GM18498 (cell line): ENCODE data around the gene PA2G4.
A peak's percentile ranks its signal among the peaks of the same experiment; 100 is the strongest.
"Not testable (repeated sequence)": the region's sequence is repeated elsewhere in the genome, so short reads cannot be mapped to it uniquely, and the experiment has no call there.

ENCODE experiments used
- ATAC-seq: cut with Tn5 transposase; IDR thresholded peaks from one replicate; pipeline ENCODE4 v1.9.1; 2021; ENCODE audit warnings: mild to moderate bottlenecking, moderate library complexity; ENCODE audit not compliant: unreplicated experiment

The PA2G4 gene

DNA sequence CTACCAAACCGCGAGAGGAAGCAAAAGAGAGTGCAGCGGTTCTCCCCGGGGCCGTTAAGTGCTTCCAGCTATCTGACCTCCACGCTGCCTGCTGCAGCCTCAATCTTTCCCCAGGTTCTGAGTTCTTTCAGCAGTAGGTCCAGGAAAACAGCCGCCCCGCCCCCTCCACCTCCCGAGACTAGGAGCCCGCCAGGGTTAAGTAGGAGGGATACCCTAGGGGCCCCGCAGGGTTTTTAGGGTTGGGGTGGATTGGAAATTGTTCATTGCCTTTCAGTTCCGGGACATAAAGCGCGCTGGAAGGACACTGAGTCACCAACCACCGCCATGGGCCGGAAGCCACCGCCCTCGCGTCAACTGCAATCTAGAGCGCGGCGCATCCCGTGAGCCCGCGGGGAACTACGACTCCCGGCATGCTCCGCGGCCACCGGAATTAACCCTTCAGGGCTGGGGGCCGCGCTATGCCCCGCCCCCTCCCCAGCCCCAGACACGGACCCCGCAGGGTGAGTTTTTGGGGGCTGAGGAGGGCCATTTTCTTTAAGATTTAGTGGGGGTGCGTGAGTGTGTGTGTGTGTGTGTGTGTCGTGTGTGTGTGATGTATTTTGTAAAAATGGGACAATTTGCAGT lies 47.9 kb downstream of the PA2G4 start, which contains the start of gene MYL6B:
Gene MYL6B (plus strand): TSS at position 456 of the 624 bp plus-strand sequence. CDS start 1,332 bp downstream, outside the sequence.
- ATAC-seq = peak; percentile 88

DNA sequence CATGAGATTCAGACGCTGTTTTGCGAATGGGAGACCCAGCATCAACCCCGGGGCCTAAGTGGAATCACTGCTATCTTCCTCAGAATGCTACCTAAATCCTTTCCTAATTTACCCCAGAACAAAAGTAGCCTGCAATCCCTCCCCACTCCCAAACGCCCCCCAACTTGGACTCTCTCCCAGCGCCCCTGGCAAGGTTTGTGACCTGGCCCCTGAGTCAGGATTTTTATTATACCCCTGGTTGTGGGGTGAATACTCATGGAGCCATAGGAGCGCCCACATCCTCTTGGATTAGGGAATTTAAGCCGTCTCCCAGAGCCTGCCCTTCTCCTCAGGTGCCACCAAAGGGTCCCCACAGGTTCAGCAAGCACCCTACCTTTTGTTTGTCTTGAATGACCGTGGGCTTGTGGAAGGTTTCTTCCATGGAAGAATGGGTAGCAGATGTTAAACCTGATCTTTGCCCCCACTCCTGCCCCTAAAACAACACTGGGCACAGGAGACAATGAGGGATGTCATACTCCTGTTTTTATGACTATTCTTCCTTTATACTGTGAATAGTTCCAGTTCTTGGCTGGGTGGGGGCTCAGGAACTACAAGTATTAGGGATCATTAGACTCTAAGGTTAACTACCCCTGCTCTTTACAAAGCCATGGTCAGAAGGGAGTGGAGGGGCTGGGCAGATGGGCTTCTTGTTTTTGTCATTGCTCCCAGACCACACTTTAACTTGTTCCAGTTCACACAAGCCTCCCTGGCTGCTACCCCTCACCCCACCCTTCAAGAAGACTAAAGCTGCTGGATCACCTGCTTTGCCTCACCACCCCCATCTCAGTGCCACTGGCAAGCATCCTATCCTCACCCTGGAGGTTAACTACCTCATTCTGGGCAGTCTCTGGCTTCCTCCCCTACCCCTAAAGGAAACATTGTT lies 48.7 kb downstream of the PA2G4 start:
- ATAC-seq = no peak

DNA sequence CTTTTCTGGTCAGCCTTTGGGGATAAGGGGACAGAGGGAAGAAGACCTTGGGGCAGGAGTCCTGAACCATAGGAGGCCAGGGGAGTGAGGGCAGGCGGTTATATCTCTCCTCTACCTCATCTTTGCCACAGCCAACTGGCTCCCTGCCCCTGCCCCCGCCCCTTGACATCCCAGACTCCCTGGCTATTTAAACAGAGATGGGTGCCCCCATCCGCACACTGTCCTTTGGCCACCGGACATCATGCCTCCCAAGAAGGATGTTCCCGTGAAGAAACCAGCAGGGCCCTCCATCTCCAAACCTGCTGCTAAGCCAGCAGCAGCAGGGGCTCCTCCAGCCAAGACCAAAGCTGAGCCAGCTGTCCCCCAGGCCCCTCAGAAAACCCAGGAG lies 49.3 kb downstream of the PA2G4 start:
- no peak for ATAC-seq

DNA sequence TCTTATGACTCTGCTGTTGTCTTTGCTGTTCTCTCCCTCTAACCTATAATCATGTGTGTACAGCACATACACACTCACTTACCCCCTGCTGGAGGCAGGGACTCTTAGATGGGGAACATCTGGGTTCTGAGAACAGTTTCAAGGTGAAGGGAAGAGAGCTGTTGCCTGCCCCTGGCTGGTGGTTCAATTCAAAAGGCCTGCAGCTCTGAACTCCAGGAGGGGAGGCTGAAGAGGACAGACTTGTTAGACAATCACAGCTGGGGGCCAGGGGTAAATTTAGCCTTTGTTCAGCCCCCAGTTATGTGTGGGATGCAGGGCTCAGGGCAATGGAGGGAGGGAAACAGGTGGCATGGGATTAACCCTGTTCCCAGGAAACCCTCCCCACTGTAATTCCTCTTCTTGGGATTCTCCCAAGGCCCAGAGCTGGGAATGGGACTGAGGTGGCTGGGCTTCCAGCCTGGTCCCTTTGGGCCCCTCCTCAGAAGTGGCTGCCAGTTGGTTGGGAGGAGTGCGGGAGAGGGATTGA lies 50.0 kb downstream of the PA2G4 start:
- no peak for ATAC-seq

DNA sequence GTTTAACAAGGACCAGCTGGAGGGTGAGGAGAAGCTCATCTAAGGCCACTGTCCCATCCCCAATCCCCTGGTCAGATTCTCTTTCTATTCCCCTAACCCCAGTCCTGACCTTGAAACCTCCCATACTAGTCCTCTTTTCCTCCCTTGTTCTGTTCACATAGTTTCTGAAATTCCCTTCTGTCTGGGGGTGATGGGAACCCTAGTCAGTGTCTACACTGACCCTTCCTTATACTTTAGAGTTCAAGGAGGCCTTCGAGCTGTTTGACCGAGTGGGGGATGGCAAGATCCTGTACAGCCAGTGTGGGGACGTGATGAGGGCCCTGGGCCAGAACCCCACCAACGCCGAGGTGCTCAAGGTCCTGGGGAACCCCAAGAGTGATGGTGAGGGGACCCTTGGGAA lies 50.5 kb downstream of the PA2G4 start:
- no peak for ATAC-seq

DNA sequence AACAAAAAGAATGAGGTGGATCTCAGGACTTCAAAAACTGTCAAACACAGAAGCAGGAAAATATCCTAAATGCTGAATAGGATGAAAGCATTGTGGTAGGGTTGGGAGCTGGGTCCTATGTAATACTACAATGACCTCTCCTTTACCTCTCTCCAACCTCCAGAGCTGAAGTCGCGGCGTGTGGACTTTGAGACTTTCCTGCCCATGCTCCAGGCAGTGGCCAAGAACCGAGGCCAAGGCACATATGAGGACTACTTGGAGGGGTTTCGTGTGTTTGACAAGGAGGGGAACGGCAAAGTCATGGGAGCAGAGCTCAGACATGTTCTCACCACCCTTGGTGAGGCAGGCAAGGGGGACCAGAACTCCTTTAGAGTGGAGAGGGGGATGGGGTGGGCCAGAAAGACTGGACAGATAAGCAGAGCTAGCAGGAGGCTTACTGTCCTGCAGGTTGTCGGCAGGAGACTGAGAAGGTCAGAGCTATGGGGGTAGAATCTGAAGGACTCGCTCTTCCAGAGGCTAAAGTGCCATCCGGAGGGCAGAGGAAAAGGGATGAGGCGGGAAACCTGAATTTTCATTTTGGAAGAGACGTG lies 51.0 kb downstream of the PA2G4 start:
- ATAC-seq = no peak

DNA sequence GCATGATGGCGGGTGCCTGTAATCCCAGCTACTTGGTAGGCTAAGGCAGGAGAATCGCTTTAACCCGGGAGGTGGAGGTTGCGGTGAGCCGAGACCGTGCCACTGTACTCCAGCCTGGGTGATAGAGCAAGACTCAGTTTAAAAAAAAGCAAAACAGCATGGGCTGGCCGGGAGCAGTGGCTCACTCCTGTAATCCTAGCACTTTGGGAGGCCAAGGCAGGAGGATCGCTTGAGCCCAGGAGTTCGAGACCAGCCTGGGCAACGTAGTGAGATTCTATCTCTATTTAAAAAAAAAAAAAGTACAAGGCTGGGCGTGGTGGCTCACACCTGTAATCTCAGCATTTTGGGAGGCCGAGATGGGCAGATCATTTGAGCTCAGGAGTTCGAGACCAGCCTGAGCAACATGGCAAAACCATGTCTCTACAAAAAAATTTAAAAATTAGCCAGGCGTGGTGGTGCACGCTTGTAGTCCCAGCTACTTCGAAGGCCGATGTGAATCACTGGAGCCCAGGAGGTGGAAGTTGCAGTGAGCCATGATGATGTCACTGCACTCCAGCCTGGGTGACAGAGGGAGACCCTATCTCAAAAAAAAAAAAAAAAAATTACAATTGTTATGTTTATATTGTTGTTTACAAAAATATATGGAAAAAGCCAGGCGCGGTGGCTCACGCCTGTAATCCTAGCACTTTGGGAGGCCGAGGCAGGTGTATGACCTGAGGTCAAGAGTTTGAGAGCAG lies 52.3 kb downstream of the PA2G4 start:
- not testable (repeated sequence) for ATAC-seq

DNA sequence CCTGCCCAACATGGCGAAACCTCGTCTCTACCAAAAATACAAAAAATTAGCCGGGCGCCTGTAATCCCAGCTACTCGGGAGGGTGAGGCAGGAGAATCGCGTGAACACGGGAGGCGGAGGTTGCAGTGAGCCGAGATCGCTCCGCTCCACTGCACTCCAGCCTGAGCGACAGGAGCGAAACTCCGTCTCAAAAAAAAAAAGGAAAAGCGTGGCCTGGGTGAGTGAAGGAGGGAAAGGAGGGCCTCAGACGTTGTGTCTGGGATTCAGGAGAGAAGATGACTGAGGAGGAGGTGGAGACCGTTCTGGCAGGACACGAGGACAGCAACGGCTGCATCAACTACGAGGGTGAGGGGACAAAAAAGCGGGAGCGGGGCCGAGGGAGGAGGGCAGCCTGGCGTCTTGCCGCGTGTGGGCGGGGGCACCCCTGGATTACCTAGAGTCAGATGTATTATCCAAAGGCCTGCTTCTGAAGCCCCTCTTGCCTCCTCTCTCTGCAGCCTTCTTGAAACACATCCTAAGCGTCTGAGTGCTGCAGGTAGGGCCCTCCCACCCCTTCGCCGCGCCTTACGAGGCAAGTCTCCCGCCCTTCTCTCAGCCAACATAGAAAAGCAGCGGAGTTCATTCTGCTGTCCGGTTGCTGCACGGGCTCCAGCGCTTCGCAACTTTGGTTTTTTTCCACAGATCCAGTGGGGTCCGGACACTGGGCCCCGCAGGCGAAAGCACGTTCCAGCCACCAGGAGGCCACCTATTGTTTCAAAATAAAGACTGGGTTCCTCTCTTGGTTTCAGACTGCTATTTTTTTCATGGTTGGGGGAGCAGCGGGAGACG lies 53.1 kb downstream of the PA2G4 start:
- peak; percentile 26 for ATAC-seq

DNA sequence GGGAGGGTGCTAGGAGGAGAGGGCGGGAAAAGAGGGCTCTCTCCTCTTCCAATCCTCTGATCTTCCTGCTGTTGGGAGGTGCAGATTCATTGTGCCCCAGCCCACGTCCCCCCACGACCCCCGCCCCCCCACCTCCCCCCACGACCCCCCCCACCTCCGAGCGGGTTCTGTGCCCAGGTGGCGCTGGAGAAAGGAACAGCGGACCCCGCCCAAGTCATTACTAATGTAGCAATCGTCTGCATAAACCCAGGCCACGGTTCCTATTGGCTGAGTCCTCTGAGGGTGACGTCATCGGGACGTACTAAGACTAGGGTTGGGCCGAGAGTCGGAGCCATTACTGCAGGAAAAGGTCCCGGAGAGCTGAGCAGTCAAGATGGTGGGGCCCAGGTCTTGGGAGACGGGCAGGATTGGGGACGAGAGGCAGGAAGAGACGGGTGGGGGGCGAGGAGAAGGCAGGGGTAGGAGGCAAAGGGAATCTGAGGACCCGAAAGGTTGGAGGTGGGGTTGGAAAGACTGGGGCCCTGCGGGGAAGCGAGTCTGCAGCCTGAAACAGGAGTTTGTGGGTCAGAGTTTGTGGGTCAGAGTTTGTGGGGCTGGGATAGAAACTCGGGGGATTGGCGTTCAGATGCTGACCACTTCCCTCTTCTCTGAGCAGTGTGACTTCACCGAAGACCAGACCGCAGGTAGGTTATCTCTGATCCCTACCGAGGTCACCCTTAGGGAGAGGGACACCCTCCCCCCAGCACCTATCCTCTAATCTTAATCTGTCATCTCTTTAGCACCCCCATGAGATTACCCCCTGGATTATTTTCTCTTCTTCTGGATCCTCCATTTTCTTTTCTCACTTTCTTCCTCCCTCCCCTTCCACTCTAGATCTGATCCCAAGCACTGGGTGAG lies 53.9 kb downstream of the PA2G4 start, which contains the start of gene MYL6:
Gene MYL6 (plus strand): TSS at position 331 of the 897 bp plus-strand sequence. CDS start 43 bp downstream, at position 374.
- ATAC-seq = peak; percentile 88

DNA sequence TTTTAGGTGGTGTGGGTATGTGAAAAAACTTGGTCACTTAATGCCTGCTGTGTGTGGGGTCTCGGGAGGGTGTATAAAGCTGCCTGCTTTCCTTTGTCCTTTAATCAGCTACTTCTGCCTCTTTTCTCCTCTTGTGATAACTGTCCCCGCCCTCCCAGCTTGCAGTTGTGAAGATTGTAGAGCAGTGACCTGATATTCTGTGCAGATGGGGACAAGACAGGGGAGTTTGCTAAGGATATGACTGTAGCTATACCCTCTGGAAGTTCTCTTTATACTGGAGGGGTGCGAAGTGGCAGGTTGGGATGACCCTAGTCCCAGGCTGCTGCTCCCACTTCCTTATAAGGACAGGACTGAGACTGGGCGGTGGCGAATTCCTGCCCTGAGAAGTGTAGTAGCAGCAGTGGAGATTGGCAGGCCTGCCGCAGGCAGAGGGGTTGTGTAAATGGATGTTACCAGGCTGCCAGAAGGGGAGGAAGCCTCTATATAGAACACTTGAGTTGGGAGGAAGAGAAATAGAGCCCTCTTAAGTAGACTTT lies 54.6 kb downstream of the PA2G4 start:
- no peak for ATAC-seq

DNA sequence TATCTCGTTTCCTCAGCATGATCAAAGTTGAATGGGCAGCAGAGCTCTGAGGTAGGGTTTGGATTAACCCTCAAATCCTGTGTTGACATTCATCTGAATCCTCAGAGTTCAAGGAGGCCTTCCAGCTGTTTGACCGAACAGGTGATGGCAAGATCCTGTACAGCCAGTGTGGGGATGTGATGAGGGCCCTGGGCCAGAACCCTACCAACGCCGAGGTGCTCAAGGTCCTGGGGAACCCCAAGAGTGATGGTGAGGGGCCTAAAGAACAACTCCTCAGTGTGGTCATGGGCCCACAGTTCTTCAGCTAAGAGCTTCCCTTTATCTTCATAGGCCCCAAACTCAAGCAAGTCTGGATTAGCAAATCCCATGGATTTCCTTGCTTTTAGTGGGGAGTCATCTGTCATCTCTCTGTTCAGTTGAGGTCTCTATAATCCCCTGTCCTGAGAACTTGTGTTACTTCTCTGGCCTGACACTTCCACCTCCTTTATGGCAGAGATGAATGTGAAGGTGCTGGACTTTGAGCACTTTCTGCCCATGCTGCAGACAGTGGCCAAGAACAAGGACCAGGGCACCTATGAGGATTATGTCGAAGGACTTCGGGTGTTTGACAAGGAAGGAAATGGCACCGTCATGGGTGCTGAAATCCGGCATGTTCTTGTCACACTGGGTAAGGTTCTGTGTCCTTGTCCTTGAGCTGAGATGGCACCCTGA lies 55.3 kb downstream of the PA2G4 start:
- no peak for ATAC-seq

DNA sequence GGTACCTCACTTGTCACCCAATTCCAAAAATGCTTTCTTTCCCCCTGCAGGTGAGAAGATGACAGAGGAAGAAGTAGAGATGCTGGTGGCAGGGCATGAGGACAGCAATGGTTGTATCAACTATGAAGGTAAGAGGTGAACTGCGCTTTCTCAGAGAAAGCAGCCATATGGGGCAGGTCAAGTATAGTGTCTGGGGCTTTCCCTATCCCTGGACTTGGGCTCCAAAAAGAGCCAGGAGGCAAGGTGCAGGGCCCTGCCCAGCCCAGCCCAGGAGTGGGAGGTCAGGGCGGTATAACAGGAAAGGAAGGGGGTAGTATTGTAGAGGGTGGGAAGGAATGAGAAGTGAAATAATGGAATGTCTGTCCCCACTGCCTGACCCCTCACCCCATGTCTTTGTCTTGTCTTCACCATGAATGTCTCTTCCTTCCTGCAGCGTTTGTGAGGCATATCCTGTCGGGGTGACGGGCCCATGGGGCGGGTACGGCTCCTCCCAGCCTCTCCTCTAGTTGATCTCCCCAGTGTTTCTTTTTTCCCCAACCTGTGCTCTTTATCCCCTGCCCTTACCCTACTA lies 55.9 kb downstream of the PA2G4 start:
- no peak for ATAC-seq

DNA sequence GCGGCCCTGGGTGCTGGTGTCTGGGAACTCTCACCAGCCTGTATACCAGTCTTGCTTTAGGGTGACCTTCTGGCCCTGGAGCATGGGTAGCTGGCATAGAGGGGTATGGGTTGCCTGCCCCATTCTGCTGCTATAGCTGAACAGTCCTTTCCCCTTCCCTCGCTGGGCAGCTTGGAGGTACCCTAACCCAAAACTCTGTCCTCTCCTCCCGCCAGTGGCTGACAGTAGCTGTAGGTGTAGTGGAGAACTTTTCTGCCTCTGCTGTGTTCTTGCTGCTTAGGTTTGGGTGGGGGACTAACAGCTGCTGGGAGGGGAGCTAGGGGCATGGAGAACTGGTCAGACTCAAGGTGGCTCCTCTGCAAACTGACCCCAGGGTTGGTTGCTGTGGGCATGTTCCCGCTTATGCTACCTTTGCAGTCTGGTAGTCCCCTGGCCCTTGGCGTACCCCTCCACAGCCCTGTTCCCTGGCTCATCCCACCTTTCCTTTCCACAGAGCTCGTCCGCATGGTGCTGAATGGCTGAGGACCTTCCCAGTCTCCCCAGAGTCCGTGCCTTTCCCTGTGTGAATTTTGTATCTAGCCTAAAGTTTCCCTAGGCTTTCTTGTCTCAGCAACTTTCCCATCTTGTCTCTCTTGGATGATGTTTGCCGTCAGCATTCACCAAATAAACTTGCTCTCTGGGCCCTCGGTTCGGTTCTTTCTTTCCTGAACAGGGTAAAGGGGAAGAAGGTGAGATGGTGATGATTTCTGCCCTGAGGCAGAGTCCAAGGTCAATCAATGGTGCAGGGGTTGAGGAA lies 56.7 kb downstream of the PA2G4 start:
- ATAC-seq = no peak

DNA sequence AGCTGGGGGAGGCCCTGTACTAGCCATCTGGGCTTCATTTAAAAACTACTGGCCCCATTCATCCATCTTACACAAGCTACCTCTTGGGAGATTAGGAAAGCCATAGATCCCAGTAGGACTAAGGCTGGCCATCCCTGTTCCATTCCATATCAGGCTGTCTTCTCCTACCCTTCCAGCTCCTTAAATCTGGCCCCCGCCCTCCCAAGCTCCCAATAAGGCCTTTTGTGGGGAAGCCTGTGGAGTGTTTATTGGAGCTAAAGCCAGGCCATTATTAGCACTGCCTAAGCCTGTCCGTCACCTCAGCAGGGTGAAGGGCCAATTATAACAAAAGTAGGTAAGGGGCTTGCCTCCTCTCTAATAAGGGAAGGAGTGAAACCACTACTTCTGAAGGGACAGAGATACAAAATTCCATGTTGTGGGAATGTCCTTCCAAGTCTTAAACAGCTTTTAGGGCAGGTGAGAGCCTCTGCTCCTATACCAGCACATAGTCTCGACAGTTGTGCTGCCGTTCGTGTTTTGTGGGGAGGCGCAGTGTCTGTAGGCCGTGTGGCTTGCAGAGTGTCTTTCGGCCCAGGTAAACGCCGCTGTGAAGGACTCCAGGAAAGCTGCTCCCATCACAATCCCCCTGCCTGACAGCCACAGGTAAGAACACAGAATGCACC lies 57.5 kb downstream of the PA2G4 start:
- ATAC-seq = no peak

DNA sequence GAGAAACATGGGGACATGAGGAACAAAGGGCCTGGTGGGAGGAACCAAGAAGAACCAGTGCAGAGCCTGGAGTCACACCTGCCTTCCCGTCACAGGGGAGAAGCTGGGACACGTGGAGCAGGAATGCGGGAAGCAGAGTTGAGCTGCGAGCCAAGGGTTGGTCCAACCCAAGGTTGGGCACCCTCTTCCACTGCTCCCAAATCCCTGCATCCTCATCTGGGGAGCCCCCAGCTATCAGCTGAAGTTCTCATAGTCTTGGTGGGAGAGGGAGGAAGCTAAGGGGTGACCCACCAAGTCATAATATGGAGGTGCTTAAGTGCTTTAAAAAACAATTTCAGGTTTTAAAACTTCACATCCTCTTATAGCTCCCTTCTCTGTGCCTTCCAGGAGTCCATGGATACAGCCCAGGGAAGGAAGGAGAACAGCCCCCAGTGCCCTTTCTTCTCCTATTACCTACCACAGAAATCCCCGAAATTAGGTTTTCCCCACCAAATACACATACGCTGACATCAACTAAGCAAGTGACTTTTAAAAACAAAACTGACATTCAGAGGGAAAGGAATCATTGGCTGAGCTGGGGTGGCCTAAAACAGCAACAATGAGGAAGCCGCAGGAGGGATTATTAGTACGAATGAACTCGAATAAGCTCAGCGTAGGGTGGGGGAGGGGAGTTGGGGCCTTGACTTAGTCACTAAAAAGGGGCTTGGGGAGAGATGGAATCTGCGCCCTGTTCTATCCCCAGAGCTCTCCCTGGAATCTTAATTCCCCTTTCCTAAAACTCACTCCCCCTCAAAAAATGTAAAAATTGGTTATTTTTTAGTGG lies 58.3 kb downstream of the PA2G4 start:
- ATAC-seq = no peak
